AG10803 (cell line): ENCODE results near the gene SPTBN4.
"Not testable (repeated sequence)": the region's sequence is repeated elsewhere in the genome, so short reads cannot be mapped to it uniquely, and the experiment has no call there.

ENCODE experiments used
- DNase-seq: peaks from one replicate; pipeline ENCODE4 v3.0.0; 2010; ENCODE audit warnings: low read depth
- H3K4me3 ChIP-seq: 2 replicates; pipeline ENCODE4 v1.5.1; 2011; ENCODE audit warnings: mild to moderate bottlenecking, low read length, control low read depth
- CTCF ChIP-seq: conservative IDR thresholded peaks from 2 replicates; pipeline ENCODE4 v1.5.1; 2011; ENCODE audit warnings: mild to moderate bottlenecking, low read length, control low read depth, inconsistent platforms

Gene SPTBN4

GRCh38 chr19:40586611-40587010, 119.8 kb downstream of the SPTBN4 start:
- DNase-seq = no peak
- H3K4me3 ChIP-seq = no peak overlapping the region
- TF ChIP-seq CTCF = no peak

- no peak for TF ChIP-seq CTCF
- no peak for DNase-seq
- H3K4me3 ChIP-seq = no peak overlapping the region
Observed at GRCh38 chr19:40588110-40588854, 121.5 kb downstream of the SPTBN4 start.

GRCh38 chr19:40588926-40589569, 122.2 kb downstream of the SPTBN4 start:
- no peak for DNase-seq
- no peak for TF ChIP-seq CTCF
- H3K4me3 ChIP-seq = no peak overlapping the region

GRCh38 chr19:40589591-40590429, 123.0 kb downstream of the SPTBN4 start:
- DNase-seq = no peak
- no peak for TF ChIP-seq CTCF
- H3K4me3 ChIP-seq = no peak overlapping the region

GRCh38 chr19:40590464-40591265, 123.9 kb downstream of the SPTBN4 start:
- no peak for DNase-seq
- no peak for TF ChIP-seq CTCF

GRCh38 chr19:40591724-40592123, 124.9 kb downstream of the SPTBN4 start:
- not testable (repeated sequence) for H3K4me3 ChIP-seq, DNase-seq

More at GRCh38 chr19:40590464-40591265, 123.9 kb downstream of the SPTBN4 start:
- H3K4me3 ChIP-seq = no peak overlapping the region

- H3K4me3 ChIP-seq = no peak overlapping the region
- peak; percentile 35 for DNase-seq
- TF ChIP-seq CTCF = no peak
Observed at GRCh38 chr19:40592170-40592569, 125.4 kb downstream of the SPTBN4 start.
